GM12891 (cell line): Measurements from ENCODE around the gene C10orf67.

Experiments used
- POLR2A ChIP-seq: IDR thresholded peaks from 2 replicates; pipeline ENCODE4 v1.6.1; 2011; ENCODE audit warnings: low read depth, low read length, control low read depth
- POU2F2 ChIP-seq: IDR thresholded peaks from 2 replicates; pipeline ENCODE4 v1.6.1; 2011; ENCODE audit warnings: low read depth, mild to moderate bottlenecking, control low read depth, low read length, moderate library complexity

DNA sequence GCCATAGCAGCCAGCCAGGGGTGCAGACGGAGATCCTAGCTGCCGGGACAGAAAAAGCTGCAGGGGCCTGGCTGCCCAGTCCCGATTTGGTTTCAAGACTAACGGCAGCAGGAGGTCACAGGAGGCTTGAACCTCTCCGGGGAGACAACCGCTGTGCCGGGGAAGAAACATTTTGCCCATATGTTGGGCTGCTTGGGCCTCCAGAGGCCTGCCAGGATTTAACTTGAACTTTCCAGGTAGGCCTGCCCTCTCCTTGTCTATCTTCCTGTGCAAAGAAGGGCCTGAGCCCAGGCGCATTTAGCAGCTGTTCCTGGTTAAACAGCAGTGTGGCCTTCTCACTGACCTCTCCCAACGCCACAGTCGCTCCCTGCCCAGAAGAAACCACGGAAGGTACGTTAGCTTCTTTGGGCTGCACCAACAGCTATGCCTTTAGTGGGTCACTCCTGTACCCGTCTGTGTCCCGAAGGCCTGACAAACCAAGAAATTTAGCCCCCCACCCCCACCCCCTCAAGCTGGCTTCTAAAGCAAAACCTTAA, 169.6 kb downstream of the C10orf67 start:
- no peak for TF ChIP-seq POLR2A
- TF ChIP-seq POU2F2, result no peak
